ENCODE measurements around the gene GGA2. TPM values are rescaled to one million over a fixed set of nuclear protein-coding genes. Genes with fewer than 3 reads are reported as not detected.

GGA2 gene
- total RNA-seq, 2 donors from 2014 or later = 99.4 to 116 TPM

DNA sequence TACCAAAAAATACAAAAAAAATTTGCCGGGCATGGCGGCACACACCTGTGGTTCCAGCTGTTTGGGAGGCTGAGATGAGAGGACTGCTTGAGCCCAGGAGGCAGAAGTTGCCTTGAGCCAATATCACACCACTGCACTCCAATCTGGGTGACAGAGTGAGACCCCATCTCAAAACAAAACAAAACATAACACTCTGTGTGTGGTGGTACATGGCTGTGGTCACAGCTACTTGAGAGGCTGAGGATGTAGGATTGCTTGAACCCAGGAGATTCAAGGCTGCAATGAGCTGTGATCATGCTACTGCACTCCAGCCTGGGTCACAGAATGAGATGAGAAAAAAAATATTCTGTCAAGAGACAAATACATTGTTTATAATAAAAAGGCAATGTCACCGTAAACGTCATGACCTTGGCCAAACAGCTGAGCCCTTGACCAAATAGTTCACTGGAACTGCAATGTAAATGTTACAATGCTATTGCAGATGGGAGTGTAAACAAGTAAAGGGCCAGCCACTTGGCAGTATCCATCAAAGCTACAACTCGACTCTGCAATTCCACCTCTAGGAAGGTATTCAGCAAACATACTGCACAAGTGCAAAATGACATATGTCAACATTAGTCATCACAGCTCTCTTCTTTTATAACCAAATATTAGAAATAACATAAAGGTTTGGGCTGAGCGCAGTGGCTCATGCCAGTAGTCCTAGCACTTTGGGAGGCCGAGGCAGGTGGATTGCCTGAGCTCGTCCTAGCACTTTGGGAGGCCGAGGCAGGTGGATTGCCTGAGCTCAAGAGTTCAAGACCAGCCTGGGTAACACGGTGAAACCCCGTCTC lies 29.9 kb upstream of the GGA2 start:
- no peak for DNase-seq
- Histone ChIP-seq H3K27ac (ENCODE audit: low read depth, low read length) (no peak overlapping the region), H3K36me3 (ENCODE audit: control insufficient read depth, insufficient read depth, low read length) (peaks cover 56% of the 10 kb centered on the region), H3K9me3 (ENCODE audit: control insufficient read depth, low read length) (no peaks in the 10 kb centered on the region), H3K4me1 (ENCODE audit: control insufficient read depth, insufficient read depth, low read length) (no peaks in the 10 kb centered on the region), H3K4me3 (ENCODE audit: low read length) (no peak overlapping the region), H3K9ac (ENCODE audit: extremely low read depth, low read length, poor library complexity, severe bottlenecking) (no peak overlapping the region), H3K27me3 (ENCODE audit: control insufficient read depth, insufficient read depth, low read length, poor library complexity, severe bottlenecking) (no peaks in the 10 kb centered on the region)
- Mint-ChIP-seq H3K27ac (no peak overlapping the region), H3K36me3 (ENCODE audit: low read depth) (peaks cover 53% of the 10 kb centered on the region), H3K27me3 (ENCODE audit: insufficient read depth) (no peaks in the 10 kb centered on the region), H3K4me3 (no peak overlapping the region), H3K4me1 (no peaks in the 10 kb centered on the region), H3K9me3 (no peaks in the 10 kb centered on the region)
- TF ChIP-seq, protein P1, sequence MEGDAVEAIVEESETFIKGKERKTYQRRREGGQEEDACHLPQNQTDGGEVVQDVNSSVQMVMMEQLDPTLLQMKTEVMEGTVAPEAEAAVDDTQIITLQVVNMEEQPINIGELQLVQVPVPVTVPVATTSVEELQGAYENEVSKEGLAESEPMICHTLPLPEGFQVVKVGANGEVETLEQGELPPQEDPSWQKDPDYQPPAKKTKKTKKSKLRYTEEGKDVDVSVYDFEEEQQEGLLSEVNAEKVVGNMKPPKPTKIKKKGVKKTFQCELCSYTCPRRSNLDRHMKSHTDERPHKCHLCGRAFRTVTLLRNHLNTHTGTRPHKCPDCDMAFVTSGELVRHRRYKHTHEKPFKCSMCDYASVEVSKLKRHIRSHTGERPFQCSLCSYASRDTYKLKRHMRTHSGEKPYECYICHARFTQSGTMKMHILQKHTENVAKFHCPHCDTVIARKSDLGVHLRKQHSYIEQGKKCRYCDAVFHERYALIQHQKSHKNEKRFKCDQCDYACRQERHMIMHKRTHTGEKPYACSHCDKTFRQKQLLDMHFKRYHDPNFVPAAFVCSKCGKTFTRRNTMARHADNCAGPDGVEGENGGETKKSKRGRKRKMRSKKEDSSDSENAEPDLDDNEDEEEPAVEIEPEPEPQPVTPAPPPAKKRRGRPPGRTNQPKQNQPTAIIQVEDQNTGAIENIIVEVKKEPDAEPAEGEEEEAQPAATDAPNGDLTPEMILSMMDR (conservative IDR thresholded peaks at IDR 0.05) = no peak
- WGBS, 2 experiments (ENCODE audit: insufficient coverage in 1 of 2, insufficient read length in 1 of 2) = 95 to 96% methylated on average over 7 to 10 of the region's 11 CpGs

DNA sequence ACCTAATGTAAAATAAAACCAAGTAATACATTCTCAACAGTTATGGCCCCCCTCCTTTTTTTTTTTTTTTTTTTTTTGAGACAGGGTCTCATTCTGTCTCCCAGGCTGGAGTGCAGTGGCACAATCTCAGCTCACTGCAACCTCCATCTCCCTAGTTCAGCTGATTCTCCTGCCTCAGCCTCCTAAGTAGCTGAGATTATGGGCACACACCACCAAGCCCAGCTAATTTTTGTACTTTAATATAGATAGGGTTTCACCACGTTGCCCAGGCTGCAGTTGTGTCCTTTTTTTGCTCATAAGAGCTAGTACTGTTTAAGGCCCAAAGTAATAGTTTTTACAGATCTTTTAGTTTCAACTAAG lies 28.6 kb upstream of the GGA2 start:
- Histone ChIP-seq H3K9ac (ENCODE audit: extremely low read depth, low read length, poor library complexity, severe bottlenecking) (no peak overlapping the region), H3K27ac (ENCODE audit: low read depth, low read length) (no peak overlapping the region), H3K36me3 (ENCODE audit: control insufficient read depth, insufficient read depth, low read length) (peaks cover 60% of the 10 kb centered on the region), H3K27me3 (ENCODE audit: control insufficient read depth, insufficient read depth, low read length, poor library complexity, severe bottlenecking) (no peaks in the 10 kb centered on the region), H3K4me3 (ENCODE audit: low read length) (no peak overlapping the region), H3K9me3 (ENCODE audit: control insufficient read depth, low read length) (no peaks in the 10 kb centered on the region), H3K4me1 (ENCODE audit: control insufficient read depth, insufficient read depth, low read length) (no peaks in the 10 kb centered on the region)
- DNase-seq = no peak
- no peaks in the 10 kb centered on the region for H3K27me3 Mint-ChIP-seq (ENCODE audit: insufficient read depth)
- no peak overlapping the region for H3K27ac Mint-ChIP-seq
- H3K9me3 Mint-ChIP-seq = no peaks in the 10 kb centered on the region
- H3K4me3 Mint-ChIP-seq = no peak overlapping the region
- H3K36me3 Mint-ChIP-seq (ENCODE audit: low read depth) = peaks cover 57% of the 10 kb centered on the region
- no peaks in the 10 kb centered on the region for H3K4me1 Mint-ChIP-seq
- 100% methylated on average over 1 of the region's 1 CpG; no CpG with 5 or more reads in 1 of the 2 experiments for WGBS, 2 experiments (ENCODE audit: insufficient coverage in 1 of 2, insufficient read length in 1 of 2)
- TF ChIP-seq, protein P1 (conservative IDR thresholded peaks at IDR 0.05) = no peak

DNA sequence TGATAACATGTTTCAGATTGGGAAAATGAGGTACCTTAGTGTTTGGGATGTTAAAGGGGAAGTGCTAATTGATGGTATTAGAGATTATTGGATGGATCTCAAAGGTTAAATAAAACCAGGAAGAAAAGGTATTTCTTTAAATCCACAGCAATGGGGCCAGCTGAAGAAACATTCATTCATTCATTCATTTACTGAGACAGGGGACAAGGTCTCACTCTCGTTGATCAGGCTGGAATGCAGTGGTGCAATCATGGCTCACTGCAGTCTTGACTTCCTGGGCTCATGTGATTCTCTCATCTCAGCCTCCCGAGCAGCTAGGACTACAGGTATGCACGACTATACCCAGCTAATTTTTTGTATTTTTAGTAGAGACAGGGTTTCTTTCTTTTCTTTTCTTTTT lies 27.1 kb upstream of the GGA2 start:
- whole genome bisulfite sequencing, 2 experiments (ENCODE audit: insufficient coverage in 1 of 2, insufficient read length in 1 of 2) = 84 to 90% methylated on average over 2 to 3 of the region's 3 CpGs
- Mint-ChIP-seq H3K36me3 (ENCODE audit: low read depth) (peaks cover 56% of the 10 kb centered on the region), H3K4me1 (no peaks in the 10 kb centered on the region), H3K27ac (no peak overlapping the region), H3K27me3 (ENCODE audit: insufficient read depth) (no peaks in the 10 kb centered on the region), H3K9me3 (no peaks in the 10 kb centered on the region), H3K4me3 (no peak overlapping the region)
- no peak overlapping the region for H3K27ac ChIP-seq (ENCODE audit: low read depth, low read length)
- peaks cover 61% of the 10 kb centered on the region for H3K36me3 ChIP-seq (ENCODE audit: control insufficient read depth, insufficient read depth, low read length)
- TF ChIP-seq, protein P1 (conservative IDR thresholded peaks at IDR 0.05) = no peak
- DNase-seq = no peak
- no peak overlapping the region for H3K4me3 ChIP-seq (ENCODE audit: low read length)
- no peaks in the 10 kb centered on the region for H3K27me3 ChIP-seq (ENCODE audit: control insufficient read depth, insufficient read depth, low read length, poor library complexity, severe bottlenecking)
- no peak overlapping the region for H3K9ac ChIP-seq (ENCODE audit: extremely low read depth, low read length, poor library complexity, severe bottlenecking)
- no peaks in the 10 kb centered on the region for H3K9me3 ChIP-seq (ENCODE audit: control insufficient read depth, low read length)
- no peaks in the 10 kb centered on the region for H3K4me1 ChIP-seq (ENCODE audit: control insufficient read depth, insufficient read depth, low read length)

All from endodermal cell (in vitro differentiated cells).